Naive thymus-derived CD4-positive, alpha-beta T cell (primary cell): ENCODE measurements around the gene LCLAT1. TPM values are rescaled to one million over a fixed set of nuclear protein-coding genes. Genes with fewer than 3 reads are reported as not detected.
"Not testable (repeated sequence)": the region's sequence is repeated elsewhere in the genome, so short reads cannot be mapped to it uniquely, and the experiment has no call there.

Experiments used
- ATAC-seq: fragments of 150-1000 bp; cut with Tn5 transposase; 2 replicates; pipeline ENCODE4 v1.10.0; 2021; ENCODE audit warnings: mild to moderate bottlenecking, moderate library complexity
- CTCF ChIA-PET: fragments of 350-600 bp; sonication (Branson Sonifier 250); formaldehyde crosslinking; loops from one replicate; lab custom pipeline; 2021; ENCODE audit warnings: antibody characterized with exemption; lab: Charles Lee
- POLR2A ChIA-PET: fragments of 350-600 bp; sonication (Branson Sonifier 250); formaldehyde crosslinking; loops from one replicate; lab custom pipeline; 2021; ENCODE audit warnings: antibody characterized with exemption, inconsistent platforms; lab: Charles Lee
- DNase-seq, 9 donors: peaks; one replicate each; pipeline versions ENCODE4 v3.0.0 to v3.0.0-alpha.2; 2020 to 2022; ENCODE audit warnings: mixed read lengths in 1 of 9
- H3K27ac ChIP-seq: one replicate; pipeline ENCODE4 v1.7.0; 2013; ENCODE audit warnings: mild to moderate bottlenecking, low read depth, low read length, moderate library complexity
- H3K27me3 ChIP-seq, 2 donors: one replicate each; pipeline ENCODE4 v1.7.0; 2013; ENCODE audit warnings: low read length in 2 of 2, mild to moderate bottlenecking in 2 of 2, moderate library complexity in 2 of 2; ENCODE audit not compliant: control insufficient read depth in 2 of 2, insufficient read depth in 2 of 2
- H3K36me3 ChIP-seq, 3 experiments: 1 replicate in 2 of 3; 2 replicates in 1 of 3; pipeline ENCODE4 v1.7.0; 2013; ENCODE audit warnings: low read length in 3 of 3, mild to moderate bottlenecking in 3 of 3, moderate library complexity in 1 of 3; ENCODE audit not compliant: insufficient read depth in 3 of 3, control insufficient read depth in 2 of 3
- H3K4me1 ChIP-seq, 2 donors: one replicate each; pipeline ENCODE4 v1.7.0; 2013; ENCODE audit warnings: low read length in 2 of 2, mild to moderate bottlenecking in 2 of 2, moderate library complexity in 1 of 2; ENCODE audit not compliant: control insufficient read depth in 2 of 2, insufficient read depth in 2 of 2
- H3K4me3 ChIP-seq: 2 replicates; pipeline ENCODE4 v1.7.0; 2013; ENCODE audit warnings: mild to moderate bottlenecking, low read length
- H3K9me3 ChIP-seq, 3 experiments: 1 replicate in 2 of 3; 2 replicates in 1 of 3; pipeline ENCODE4 v1.7.0; 2013; ENCODE audit warnings: low read length in 3 of 3; ENCODE audit not compliant: control insufficient read depth in 2 of 3
- H3K27ac Mint-ChIP-seq, 9 donors: one replicate each; pipeline ENCODE4 v1.8.0; 2020 to 2022; ENCODE audit warnings: mixed read lengths in 9 of 9, mild to moderate bottlenecking in 8 of 9, moderate library complexity in 5 of 9, inconsistent platforms in 2 of 9
- H3K27me3 Mint-ChIP-seq, 5 donors: one replicate each; pipeline ENCODE4 v1.8.0; 2021 to 2022; ENCODE audit warnings: mixed read lengths in 5 of 5, mild to moderate bottlenecking in 1 of 5
- H3K36me3 Mint-ChIP-seq, 5 donors: one replicate each; pipeline ENCODE4 v1.8.0; 2020 to 2022; ENCODE audit warnings: mixed read lengths in 5 of 5, mild to moderate bottlenecking in 3 of 5, inconsistent platforms in 1 of 5
- H3K4me1 Mint-ChIP-seq, 7 donors: one replicate each; pipeline ENCODE4 v1.8.0; 2020 to 2022; ENCODE audit warnings: mixed read lengths in 7 of 7, mild to moderate bottlenecking in 3 of 7, inconsistent platforms in 1 of 7
- H3K4me3 Mint-ChIP-seq, 10 donors: one replicate each; pipeline ENCODE4 v1.8.0; 2020 to 2022; ENCODE audit warnings: mild to moderate bottlenecking in 10 of 10, mixed read lengths in 10 of 10, moderate library complexity in 6 of 10, inconsistent platforms in 2 of 10
- H3K9me3 Mint-ChIP-seq, 11 donors: one replicate each; pipeline ENCODE4 v1.8.0; 2020 to 2022; ENCODE audit warnings: mixed read lengths in 11 of 11, mild to moderate bottlenecking in 4 of 11, inconsistent platforms in 1 of 11, moderate library complexity in 1 of 11
- intact Hi-C, 2 donors: fragments of 100-400 bp; cut with micrococcal nuclease; formaldehyde crosslinking; loops; one replicate each; pipeline ENCODE4 v1.15.1; 2023
- polyA plus RNA-seq, 2 donors: library from polyadenylated mRNA; unstranded; fragments of 300-500 nt; fragmentation: Illumina TruSeq; gene quantifications; one replicate each; pipeline ENCODE4 v1.2.3, GENCODE V29; 2021
- total RNA-seq, 6 experiments: library from RNA in 5 of 6; stranded (reverse) in 5 of 6; gene quantifications; 1 replicate in 5 of 6; 2 replicates in 1 of 6; pipeline ENCODE4 v1.2.3 and lab custom pipeline; 2021 to 2026

Gene LCLAT1
- total and polyA plus RNA-seq, 7 experiments from 2014 or later, result 16.2 to 37.6 (median 22.2) TPM

- Mint-ChIP-seq H3K9me3 (peaks cover 0 to 4% (median 0%) of the 10 kb centered on the region in 11 donors), H3K27ac (peak overlapping the region in 3 of 9 donors; percentile 3 to 28 (median 26)), H3K27me3 (no peaks in the 10 kb centered on the region), H3K4me3 (no peak overlapping the region), H3K36me3 (peaks cover 2 to 35% (median 9%) of the 10 kb centered on the region in 5 donors), H3K4me1 (peaks cover under 1 to 9% (median 1%) of the 10 kb centered on the region in 7 donors)
- H3K27me3 ChIP-seq, result no peaks in the 10 kb centered on the region
- ATAC-seq (no peak), DNase-seq (no peak)
- CTCF ChIA-PET, result no interaction called here
- intact Hi-C loops, result no loop called here
- no peak overlapping the region for H3K4me3 ChIP-seq
- H3K4me1 ChIP-seq, result no peaks in the 10 kb centered on the region
- H3K36me3 ChIP-seq, result peaks cover 0 to 13% (median 0%) of the 10 kb centered on the region in 3 experiments
- no peak overlapping the region for H3K27ac ChIP-seq
- POLR2A ChIA-PET, result no interaction called here
- no peaks in the 10 kb centered on the region for H3K9me3 ChIP-seq
Observed at GRCh38 chr2:30636311-30636710, 189.3 kb downstream of the LCLAT1 start.

DNA sequence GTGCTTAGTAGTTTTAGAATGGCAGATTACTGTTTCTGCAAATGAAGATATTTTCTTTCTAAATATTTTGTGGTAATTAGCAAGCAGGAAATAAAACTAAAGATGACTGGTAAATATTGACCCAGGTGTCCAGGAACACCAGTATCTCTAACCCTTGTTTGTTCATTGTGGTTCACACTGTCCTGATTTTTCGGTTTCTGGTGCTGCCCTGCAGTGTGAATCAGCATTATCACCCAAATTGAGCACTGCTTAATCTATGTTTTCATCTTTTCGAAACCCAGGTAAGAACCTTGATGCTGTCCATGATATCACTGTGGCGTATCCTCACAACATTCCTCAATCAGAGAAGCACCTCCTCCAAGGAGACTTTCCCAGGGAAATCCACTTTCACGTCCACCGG is 192.8 kb downstream of the LCLAT1 start:
- Histone ChIP-seq H3K4me1 (no peaks in the 10 kb centered on the region), H3K27me3 (no peaks in the 10 kb centered on the region), H3K27ac (no peak overlapping the region), H3K36me3 (peaks cover 0 to 18% (median 0%) of the 10 kb centered on the region in 3 experiments), H3K4me3 (no peak overlapping the region), H3K9me3 (no peaks in the 10 kb centered on the region)
- H3K36me3 Mint-ChIP-seq, result peaks cover 4 to 41% (median 5%) of the 10 kb centered on the region in 5 donors
- DNase-seq (no peak), ATAC-seq (no peak)
- H3K27ac Mint-ChIP-seq, result peak overlapping the region in 2 of 9 donors; percentile 25 to 27
- intact Hi-C loops, result no loop called here
- no peaks in the 10 kb centered on the region for H3K27me3 Mint-ChIP-seq
- ChIA-PET CTCF (no interaction called here), POLR2A (no interaction called here)
- peaks cover 0 to 7% (median 0%) of the 10 kb centered on the region in 7 donors for H3K4me1 Mint-ChIP-seq
- H3K9me3 Mint-ChIP-seq, result peaks cover 0 to 4% (median 0%) of the 10 kb centered on the region in 11 donors
- H3K4me3 Mint-ChIP-seq, result no peak overlapping the region

GRCh38 chr2:30641765-30642345 is 194.8 kb downstream of the LCLAT1 start:
- Histone ChIP-seq H3K4me1 (no peaks in the 10 kb centered on the region), H3K9me3 (no peaks in the 10 kb centered on the region), H3K27me3 (no peaks in the 10 kb centered on the region), H3K27ac (no peak overlapping the region), H3K4me3 (no peak overlapping the region), H3K36me3 (peaks cover 0 to 18% (median 0%) of the 10 kb centered on the region in 3 experiments)
- POLR2A ChIA-PET, result interaction anchor here (0.7 to 0.9 kb wide), 3 partner anchors 308 to 1626 kb away, joined by 3 to 5 read pairs (median 3); no protein-coding TSS in a partner anchor
- DNase-seq, result no peak
- Mint-ChIP-seq H3K4me3 (no peak overlapping the region), H3K4me1 (peaks cover 0 to 7% (median 0%) of the 10 kb centered on the region in 7 donors), H3K27me3 (no peaks in the 10 kb centered on the region), H3K9me3 (peaks cover 0 to under 1% (median 0%) of the 10 kb centered on the region in 11 donors), H3K36me3 (peaks cover 4 to 33% (median 5%) of the 10 kb centered on the region in 5 donors), H3K27ac (peak overlapping the region in 2 of 9 donors; percentile 38 to 44)
- intact Hi-C loops, result no loop called here
- no peak for ATAC-seq
- CTCF ChIA-PET, result interaction anchor here (1.2 kb wide), 1 partner anchor 65 kb away, joined by 3 read pairs; no protein-coding TSS in a partner anchor

DNA sequence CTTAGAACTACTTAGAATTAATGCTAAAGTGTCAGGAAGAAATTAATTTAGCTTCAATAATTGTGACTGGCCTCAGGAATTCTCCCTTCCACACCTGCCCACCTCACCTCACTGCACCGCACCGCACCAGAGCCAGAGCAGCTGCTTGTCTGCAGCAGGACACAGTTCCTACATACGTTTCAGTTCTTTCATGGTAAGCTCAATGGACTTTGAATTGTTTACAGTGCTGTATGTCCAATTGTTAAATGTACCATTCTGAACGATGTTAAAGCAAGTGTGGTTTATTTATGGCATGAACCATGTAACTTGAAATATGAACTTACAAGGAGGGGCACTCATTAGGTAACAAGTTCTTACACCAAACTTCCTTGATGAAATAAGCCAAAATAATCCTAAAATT is 196.0 kb downstream of the LCLAT1 start:
- H3K27me3 ChIP-seq, H3K9me3 Mint-ChIP-seq, H3K4me3 ChIP-seq, H3K27ac ChIP-seq, CTCF ChIA-PET, H3K27me3 Mint-ChIP-seq, ATAC-seq, H3K4me1 ChIP-seq, H3K4me3 Mint-ChIP-seq, POLR2A ChIA-PET, intact Hi-C loops, H3K27ac Mint-ChIP-seq, H3K4me1 Mint-ChIP-seq, DNase-seq, H3K9me3 ChIP-seq: not testable (repeated sequence)
- peaks cover 0 to 18% (median 0%) of the 10 kb centered on the region in 3 experiments for H3K36me3 ChIP-seq
- H3K36me3 Mint-ChIP-seq, result peaks cover 4 to 27% (median 5%) of the 10 kb centered on the region in 5 donors

DNA sequence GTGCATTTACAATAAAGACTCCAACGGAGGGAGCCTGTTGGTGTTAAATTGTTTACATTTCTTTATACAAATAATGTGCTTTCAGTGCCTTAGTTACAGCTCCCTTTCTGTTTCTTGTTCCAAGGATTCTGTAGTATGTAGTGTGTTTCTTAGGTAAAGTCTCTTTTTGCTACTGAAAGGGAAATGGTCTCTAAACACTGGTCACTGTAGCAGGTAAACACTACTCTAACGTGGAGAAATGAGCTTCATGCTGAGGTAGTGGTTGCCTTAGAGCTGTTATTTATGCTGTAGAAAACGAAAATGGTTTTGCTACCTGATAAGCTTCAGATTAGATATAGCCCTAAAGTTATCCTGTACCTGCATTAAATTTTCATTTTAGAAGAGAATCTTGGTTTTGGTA is 196.6 kb downstream of the LCLAT1 start:
- no peak overlapping the region for H3K27ac ChIP-seq
- DNase-seq (no peak), ATAC-seq (no peak)
- no peaks in the 10 kb centered on the region for H3K4me1 ChIP-seq
- no peak overlapping the region for H3K4me3 ChIP-seq
- no peaks in the 10 kb centered on the region for H3K27me3 Mint-ChIP-seq
- H3K9me3 Mint-ChIP-seq, result no peaks in the 10 kb centered on the region
- no peak overlapping the region for H3K4me3 Mint-ChIP-seq
- H3K4me1 Mint-ChIP-seq, result peaks cover 0 to 4% (median 0%) of the 10 kb centered on the region in 7 donors
- no peaks in the 10 kb centered on the region for H3K9me3 ChIP-seq
- peaks cover 4 to 25% (median 5%) of the 10 kb centered on the region in 5 donors for H3K36me3 Mint-ChIP-seq
- intact Hi-C loops, result no loop called here
- no peaks in the 10 kb centered on the region for H3K27me3 ChIP-seq
- no peak overlapping the region for H3K27ac Mint-ChIP-seq
- ChIA-PET CTCF (no interaction called here), POLR2A (interaction anchor here (0.6 kb wide), 1 partner anchor 430 kb away, joined by 4 read pairs; no protein-coding TSS in a partner anchor)
- peaks cover 0 to 18% (median 0%) of the 10 kb centered on the region in 3 experiments for H3K36me3 ChIP-seq

DNA sequence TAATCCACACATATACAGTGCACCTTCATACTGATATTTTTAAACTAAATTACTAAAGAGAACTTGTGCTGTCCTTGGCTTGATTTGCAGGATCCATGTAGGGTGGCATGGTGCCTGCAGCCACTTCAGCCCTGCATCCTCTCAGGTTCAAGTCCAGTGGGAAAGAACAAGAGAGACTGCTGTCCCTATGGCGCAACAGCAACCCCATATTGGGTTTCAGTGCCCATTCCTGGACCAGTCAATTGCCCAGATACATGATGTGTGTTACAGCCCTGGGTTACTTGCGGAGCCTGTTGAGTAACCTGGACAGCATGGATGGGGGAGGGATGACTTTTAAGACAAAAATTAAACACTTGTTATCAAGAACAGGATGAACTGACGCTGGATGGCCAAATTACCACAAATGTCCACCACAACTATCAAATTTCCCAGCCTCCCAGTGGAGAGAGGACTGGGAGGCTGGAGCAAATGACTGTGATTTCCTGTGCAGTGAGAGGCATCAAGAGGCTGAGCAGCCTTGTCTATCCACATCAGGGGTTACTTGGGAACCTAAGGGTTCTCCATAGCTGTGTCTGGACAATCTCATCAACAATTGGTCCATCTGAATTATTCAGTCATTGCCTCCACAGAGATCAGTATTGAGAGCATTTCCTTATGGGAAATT is 198.2 kb downstream of the LCLAT1 start:
- Mint-ChIP-seq H3K36me3 (peaks cover 1 to 15% (median 5%) of the 10 kb centered on the region in 5 donors), H3K27me3 (no peaks in the 10 kb centered on the region), H3K9me3 (no peaks in the 10 kb centered on the region), H3K4me3 (no peak overlapping the region), H3K27ac (no peak overlapping the region), H3K4me1 (peaks cover 0 to 2% (median 0%) of the 10 kb centered on the region in 7 donors)
- ChIA-PET POLR2A (no interaction called here), CTCF (no interaction called here)
- H3K27me3 ChIP-seq, result no peaks in the 10 kb centered on the region
- H3K27ac ChIP-seq, result no peak overlapping the region
- H3K9me3 ChIP-seq, result no peaks in the 10 kb centered on the region
- no peak for ATAC-seq
- no peak for DNase-seq
- intact Hi-C loops, result no loop called here
- peaks cover 0 to 13% (median 0%) of the 10 kb centered on the region in 3 experiments for H3K36me3 ChIP-seq
- H3K4me1 ChIP-seq, result no peaks in the 10 kb centered on the region
- no peak overlapping the region for H3K4me3 ChIP-seq
